HEK293T (cell line): ENCODE measurements around the gene LRRC8E.

ENCODE experiments used
- ARNT ChIP-seq: fragments of 450-650 bp; IDR thresholded peaks from 2 replicates; pipeline ENCODE4 v1.6.1; 2017; ENCODE audit warnings: mild to moderate bottlenecking
- BHLHE40 ChIP-seq: fragments of 450-650 bp; IDR thresholded peaks from 2 replicates; pipeline ENCODE4 v1.6.1; 2016; ENCODE audit warnings: mild to moderate bottlenecking, moderate library complexity, borderline replicate concordance
- FOXA1 ChIP-seq: fragments of 450-650 bp; IDR thresholded peaks from 2 replicates; pipeline ENCODE4 v1.6.1; 2016; ENCODE audit warnings: mild to moderate bottlenecking
- FOXK2 ChIP-seq: fragments of 450-650 bp; IDR thresholded peaks from 2 replicates; pipeline ENCODE4 v1.6.1; 2016; ENCODE audit warnings: mild to moderate bottlenecking
- FOXM1 ChIP-seq: fragments of 450-650 bp; IDR thresholded peaks from 2 replicates; pipeline ENCODE4 v1.6.1; 2017; ENCODE audit warnings: mild to moderate bottlenecking, borderline replicate concordance
- HDGF ChIP-seq: fragments of 450-650 bp; IDR thresholded peaks from 2 replicates; pipeline ENCODE4 v1.6.1; 2017; ENCODE audit warnings: antibody characterized with exemption, borderline replicate concordance
- L3MBTL2 ChIP-seq: fragments of 450-650 bp; conservative IDR thresholded peaks from 2 replicates; pipeline ENCODE4 v1.6.1; 2016; ENCODE audit warnings: mild to moderate bottlenecking
- LEF1 ChIP-seq: fragments of 450-650 bp; IDR thresholded peaks from 2 replicates; pipeline ENCODE4 v1.6.1; 2017; ENCODE audit warnings: mild to moderate bottlenecking, borderline replicate concordance
- NFRKB ChIP-seq: fragments of 450-650 bp; IDR thresholded peaks from 2 replicates; pipeline ENCODE4 v1.6.1; 2016; ENCODE audit warnings: mild to moderate bottlenecking, moderate library complexity
- SP1 ChIP-seq: fragments of 450-650 bp; IDR thresholded peaks from 2 replicates; pipeline ENCODE4 v1.6.1; 2017
- SUZ12 ChIP-seq: fragments of 450-650 bp; IDR thresholded peaks from 2 replicates; pipeline ENCODE4 v1.6.1; 2016; ENCODE audit warnings: mild to moderate bottlenecking
- TARDBP ChIP-seq: fragments of 450-650 bp; IDR thresholded peaks from 2 replicates; pipeline ENCODE4 v1.6.1; 2016
- TF ChIP-seq, protein P1 (sequence below): fragments of 450-650 bp; IDR thresholded peaks from 2 replicates; pipeline ENCODE4 v1.6.1; 2016

DNA sequence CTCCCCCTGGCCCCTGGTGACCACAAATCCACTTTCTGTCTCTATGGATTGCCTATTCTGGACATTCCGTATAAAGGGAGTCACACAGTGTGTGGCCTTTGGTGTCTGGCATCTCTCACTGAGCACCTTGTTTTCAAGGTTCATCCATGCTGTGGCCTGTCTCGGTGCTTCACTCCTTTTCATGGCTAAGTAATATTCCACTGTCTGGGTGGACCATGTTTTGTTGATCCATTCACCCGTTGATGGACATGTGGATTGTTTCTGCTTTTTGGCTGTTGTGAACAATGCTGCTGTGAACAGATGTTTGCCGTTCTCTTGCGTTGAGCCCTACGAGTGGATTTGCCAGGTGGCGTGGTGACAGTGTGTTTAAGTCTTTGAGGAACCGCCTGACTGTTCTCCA lies 47.7 kb upstream of the LRRC8E start:
- TF ChIP-seq HDGF (no peak), FOXK2 (no peak), ARNT (no peak), BHLHE40 (no peak), SUZ12 (no peak), NFRKB (no peak), SP1 (no peak), FOXA1 (no peak), L3MBTL2 (no peak), TARDBP (no peak), FOXM1 (no peak), LEF1 (no peak)
- TF ChIP-seq, protein P1, sequence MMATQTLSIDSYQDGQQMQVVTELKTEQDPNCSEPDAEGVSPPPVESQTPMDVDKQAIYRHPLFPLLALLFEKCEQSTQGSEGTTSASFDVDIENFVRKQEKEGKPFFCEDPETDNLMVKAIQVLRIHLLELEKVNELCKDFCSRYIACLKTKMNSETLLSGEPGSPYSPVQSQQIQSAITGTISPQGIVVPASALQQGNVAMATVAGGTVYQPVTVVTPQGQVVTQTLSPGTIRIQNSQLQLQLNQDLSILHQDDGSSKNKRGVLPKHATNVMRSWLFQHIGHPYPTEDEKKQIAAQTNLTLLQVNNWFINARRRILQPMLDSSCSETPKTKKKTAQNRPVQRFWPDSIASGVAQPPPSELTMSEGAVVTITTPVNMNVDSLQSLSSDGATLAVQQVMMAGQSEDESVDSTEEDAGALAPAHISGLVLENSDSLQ = no peak
